ENCODE results near the gene PNMA6F. TPM values are rescaled to one million over a fixed set of nuclear protein-coding genes. Genes with fewer than 3 reads are reported as not detected.

Gene PNMA6F
- not detected in 5 replicates for total RNA-seq (2022; extraction: Qiagen RNA extraction)

DNA sequence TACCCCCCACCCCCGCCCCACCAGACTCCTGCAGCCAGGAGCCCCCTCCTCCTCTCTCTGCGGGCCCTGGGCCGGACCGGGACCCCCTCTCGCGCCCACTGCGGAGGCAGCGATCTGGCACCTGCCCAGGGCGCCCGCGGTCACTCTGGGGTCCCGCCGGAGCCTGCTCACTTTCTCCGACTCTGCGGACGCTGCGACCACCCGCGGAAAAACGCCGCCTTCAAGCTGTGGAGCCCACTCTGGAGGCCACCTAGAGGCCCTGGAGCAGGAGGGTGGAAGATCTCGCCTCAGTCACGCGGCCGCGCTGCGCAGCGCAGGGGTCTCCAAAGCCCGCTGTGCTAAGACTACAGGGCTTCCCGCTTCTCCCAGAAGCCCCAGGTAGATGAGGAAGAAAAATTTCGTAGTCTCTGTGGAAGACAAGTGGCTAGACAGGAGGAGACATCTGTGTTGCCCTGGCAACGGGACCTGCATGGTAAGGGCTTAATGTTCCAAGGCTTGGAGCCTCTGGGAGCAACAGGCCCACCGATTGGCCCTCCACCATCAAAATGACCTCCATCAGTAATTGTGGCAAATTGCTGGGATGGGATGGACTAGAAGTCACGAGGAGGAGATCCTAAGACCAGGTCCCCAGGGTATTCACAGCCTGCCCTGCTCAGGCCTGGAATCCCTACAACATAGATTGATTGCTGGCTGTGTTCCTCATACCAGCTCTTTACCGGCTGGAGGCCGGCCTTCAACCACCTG, at the start of gene PNMA6F:
PNMA6F (minus strand) TSS at position 387 of the 744 bp plus-strand sequence. CDS start 1,093 bp downstream, outside the sequence.

GRCh38 chrX:153333821-153334653, 12.5 kb upstream of the PNMA6F start, which contains the start of gene ZNF275:
ZNF275 (plus strand) TSS chrX:153334153; CDS start chrX:153336680, 2,527 bp downstream.

Other genes starting within 250 kb of the PNMA6F start
- gene PNMA6A, start 249.3 kb downstream of the PNMA6F start, total RNA-seq (2022; extraction: Qiagen RNA extraction), result 4.0 to 4.8 TPM (median 4.7 TPM) in 5 replicates
- 0.07 to 0.14 TPM (median 0.12 TPM) in 5 replicates for gene MAGEA1, start 142.5 kb downstream of the PNMA6F start, total RNA-seq (2022; extraction: Qiagen RNA extraction)
- 5.1 to 7.5 TPM (median 6.2 TPM) in 5 replicates for gene ZNF275, start 12.4 kb upstream of the PNMA6F start, total RNA-seq (2022; extraction: Qiagen RNA extraction)
- 0.05 TPM in 1 of 5 replicates, not detected in the others for gene PNMA6E, start 79.6 kb upstream of the PNMA6F start, total RNA-seq (2022; extraction: Qiagen RNA extraction)
- gene ZFP92, start 89.7 kb upstream of the PNMA6F start, total RNA-seq (2022; extraction: Qiagen RNA extraction), result 0.50 to 0.71 TPM (median 0.56 TPM) in 5 replicates
- 0.63 to 1.7 TPM (median 1.3 TPM) in 5 replicates for gene TREX2, start 124.3 kb upstream of the PNMA6F start, total RNA-seq (2022; extraction: Qiagen RNA extraction)
- 43.8 to 52.0 TPM (median 45.5 TPM) in 5 replicates for gene HAUS7, start 148.8 kb upstream of the PNMA6F start, total RNA-seq (2022; extraction: Qiagen RNA extraction)
- gene BGN, start 173.2 kb upstream of the PNMA6F start, total RNA-seq (2022; extraction: Qiagen RNA extraction), result 0.06 to 0.08 TPM in 2 of 5 replicates, not detected in the others
- gene ATP2B3, start 195.9 kb upstream of the PNMA6F start, total RNA-seq (2022; extraction: Qiagen RNA extraction), result 0.07 to 0.15 TPM (median 0.13 TPM) in 5 replicates

Data from A549 treated with dexamethasone at 1 μM for 4 hours (cell line).